CD1c-positive myeloid dendritic cell (primary cell): ENCODE results near the gene NUP160.
A peak's percentile ranks its signal among the peaks of the same experiment; 100 is the strongest.
"Not testable (repeated sequence)": the region's sequence is repeated elsewhere in the genome, so short reads cannot be mapped to it uniquely, and the experiment has no call there.

Experiments
- DNase-seq: peaks from one replicate; pipeline ENCODE4 v3.0.0-alpha.2; 2016; ENCODE audit errors: extremely low spot score

Gene NUP160

DNA sequence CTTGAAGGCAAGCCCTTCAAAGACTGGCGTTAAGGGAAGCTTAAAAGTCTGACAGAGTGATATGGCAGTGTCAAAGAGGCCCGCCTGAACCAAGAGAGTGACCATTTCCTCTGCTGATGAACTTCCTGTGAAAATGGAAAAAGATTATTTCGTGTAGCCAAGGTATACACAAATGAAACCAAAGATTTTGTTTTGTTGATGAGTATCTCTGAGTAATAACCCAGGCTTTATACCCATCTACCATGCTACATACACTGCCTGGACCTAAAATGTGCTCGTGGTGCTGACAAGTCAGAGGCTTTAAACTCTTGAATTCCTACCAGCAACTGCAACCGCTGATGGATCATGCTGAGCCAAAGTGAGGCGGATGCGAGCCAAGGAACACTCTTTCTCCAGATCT lies 60.0 kb downstream of the NUP160 start:
- no peak for DNase-seq

DNA sequence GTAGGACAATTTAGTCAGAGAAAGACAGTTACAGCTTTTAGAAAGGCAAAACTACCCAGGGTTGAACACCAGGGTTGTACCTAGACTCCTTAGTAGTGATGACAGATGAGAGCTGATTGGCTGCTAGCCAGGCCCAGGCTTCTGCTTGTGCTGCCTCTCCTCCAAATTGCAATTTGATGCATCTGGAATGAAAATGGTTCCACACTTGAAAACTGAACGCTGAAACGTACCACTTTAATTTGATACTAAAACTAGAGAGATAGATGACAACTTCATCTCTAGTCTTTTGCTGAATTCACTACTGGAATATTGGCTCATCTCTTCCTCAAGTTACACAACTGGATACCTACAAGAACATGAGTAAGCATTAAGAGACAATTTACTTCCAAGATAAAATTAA lies 61.8 kb downstream of the NUP160 start:
- no peak for DNase-seq

DNA sequence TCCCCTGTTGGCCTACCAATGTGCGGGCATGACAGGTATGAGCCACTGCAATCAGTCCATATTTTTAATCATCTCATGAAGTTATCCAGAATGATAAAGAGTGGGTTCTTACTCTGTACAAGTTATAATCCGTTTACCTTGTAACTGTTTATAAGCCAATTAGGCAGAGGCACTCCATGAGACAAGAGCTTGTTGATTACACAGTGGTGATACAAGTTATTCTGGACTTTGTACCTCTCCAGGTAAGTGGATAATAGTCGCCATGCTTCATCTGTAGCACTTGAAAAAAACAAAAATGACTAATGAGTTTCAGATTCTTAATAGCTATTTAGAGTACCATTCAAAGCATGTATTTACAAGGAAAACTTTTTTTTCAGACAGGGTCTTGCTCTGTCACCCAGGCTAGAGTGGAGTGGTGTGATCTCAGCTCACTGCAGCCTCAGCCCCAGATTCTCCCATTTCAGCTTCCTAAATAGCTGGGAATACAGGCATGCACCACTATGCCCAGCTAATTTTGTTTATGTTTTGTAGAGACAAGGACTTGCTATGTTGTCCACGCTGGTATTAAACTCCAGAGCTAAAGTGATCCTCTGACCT lies 63.3 kb downstream of the NUP160 start:
- no peak for DNase-seq

DNA sequence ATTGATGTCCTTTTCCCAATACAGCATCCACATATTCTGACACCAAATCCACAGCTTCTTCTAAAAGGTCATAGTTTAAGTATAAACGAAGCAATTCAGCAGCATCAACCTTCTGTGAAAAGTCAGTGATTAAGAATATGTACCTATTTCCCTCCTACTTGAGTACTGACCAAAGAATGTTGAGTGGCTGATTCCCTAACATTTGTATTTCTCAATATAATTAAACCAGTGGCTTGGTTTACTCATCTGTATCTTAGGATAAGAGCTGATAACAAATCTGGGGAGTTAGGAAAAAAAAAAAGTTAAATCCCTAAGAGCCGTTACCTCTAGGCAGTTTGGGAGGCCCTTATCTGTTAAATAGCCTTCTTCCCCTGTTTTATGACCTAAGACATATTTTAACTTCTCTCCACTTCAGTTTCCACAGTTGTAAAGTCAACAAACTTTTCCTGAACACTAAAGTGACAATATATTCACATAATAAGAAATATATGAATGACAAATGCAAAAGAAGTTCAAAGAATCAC lies 65.0 kb downstream of the NUP160 start:
- DNase-seq: no peak

DNA sequence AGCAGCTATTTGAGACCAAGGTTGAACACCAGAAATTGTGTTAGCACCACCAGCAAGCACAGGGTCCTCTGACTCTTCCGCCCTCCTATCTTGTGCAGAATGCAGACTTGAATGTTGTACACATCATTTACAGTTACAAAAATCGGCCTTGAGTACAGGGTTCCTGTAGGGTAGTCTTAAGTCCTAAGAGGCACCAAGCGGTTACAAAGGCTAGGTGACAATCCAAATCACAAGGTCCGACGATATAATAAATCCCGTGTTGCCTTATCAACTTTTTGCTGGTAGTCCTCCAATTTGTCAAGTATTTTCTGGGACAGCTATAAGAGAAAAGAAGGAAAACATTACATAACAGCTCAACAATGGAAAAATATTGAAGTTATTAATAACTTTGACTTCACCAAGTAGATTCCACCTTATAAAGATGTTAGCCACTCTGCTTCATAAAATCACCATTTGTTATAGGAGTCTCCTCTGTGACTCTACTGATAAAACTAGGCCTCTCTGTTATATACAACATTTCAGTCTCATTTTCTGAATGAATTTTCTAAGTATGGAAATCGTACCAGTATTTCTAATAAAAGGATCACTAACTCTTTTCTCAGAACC lies 69.2 kb downstream of the NUP160 start:
- DNase-seq: no peak

DNA sequence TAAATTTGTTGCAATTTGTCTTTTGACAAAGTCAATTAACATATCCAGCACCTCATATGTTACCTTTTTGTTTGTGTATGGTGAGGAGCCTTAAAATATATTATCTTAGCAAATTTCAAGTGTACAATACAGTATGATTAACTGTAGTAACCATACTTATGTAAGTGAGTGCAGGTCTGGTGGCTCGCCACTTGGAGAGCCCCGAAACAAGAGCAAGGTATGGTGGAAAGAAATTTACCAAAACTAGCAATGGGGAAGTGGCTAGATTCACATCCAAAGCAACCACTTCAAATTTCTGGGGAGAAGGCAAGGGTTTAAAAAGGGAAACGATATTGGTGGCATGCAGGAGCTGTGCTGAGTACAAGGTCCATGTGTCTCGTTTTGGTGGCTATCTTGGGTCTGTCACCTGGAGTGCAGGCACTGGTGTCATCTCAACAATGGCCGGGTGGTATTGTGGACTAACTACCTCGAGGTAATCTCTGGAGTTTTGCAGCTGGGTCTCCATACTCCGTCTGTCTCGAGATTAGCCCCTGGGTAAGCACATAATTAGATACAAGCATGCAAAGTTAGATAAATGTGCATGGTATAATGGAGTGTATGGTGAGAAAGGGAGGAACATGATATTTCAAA lies 72.8 kb downstream of the NUP160 start:
- DNase-seq: no peak

DNA sequence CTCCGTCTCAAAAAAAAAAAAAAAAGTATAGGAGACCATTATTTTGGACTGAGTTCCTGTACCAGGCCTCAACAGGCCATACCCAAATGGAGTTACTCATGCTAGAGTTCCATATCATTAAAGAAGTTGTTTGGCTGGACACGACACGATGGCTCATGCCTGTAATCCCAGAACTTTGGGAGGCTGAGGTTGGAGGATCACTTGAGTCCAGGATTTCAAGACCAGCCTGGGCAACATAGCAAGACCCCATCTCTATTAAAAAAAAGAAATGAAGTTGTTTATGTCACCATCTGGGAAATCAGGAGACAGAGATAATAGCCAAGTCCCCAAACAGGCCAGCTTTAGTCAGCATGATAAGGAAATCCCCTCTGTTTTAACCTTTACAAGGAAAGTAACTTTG lies 74.3 kb downstream of the NUP160 start:
- DNase-seq: no peak

DNA sequence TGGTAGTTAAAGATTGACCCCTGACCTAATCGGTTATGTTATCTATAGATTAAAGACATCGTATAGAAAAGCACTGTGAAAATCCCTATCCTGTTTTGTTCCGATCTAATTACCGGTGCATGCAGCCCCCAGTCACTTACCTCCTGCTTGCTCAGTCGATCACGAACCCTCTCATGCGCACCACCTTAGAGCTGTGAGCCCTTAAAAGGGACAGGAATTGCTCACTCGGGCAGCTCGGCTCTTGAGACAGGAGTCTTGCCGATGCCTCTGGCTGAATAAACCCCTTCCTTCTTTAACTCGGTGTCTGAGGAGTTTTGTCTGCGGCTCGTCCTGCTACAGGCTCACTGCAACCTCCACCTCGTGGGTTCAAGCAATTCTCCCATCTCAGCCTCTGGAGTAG lies 78.6 kb downstream of the NUP160 start:
- DNase-seq: not testable (repeated sequence)

DNA sequence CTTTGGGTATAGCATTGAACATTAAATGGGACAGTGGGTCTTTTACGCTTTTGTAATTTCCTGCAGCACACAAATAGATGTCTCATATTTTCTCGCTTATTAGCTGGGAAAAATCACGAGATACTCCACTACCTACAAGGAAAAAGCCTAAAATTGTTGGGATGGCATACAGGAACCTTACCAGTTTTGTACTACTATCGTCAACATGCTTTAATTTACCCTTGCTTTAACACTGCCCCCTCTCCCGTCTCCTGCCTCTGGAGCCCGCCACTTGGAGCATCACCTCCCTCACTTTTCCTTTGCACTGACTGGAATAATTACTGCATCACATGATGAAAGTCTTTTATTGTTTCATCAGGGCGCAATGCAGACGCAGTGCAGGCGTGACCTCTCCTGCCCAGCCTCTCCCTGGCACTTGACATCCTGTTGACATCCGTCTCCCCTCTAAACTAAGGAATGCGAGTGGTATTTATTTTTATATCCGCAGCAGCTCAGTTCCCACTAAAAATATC lies 80.0 kb downstream of the NUP160 start:
- DNase-seq: peak; percentile 41

DNA sequence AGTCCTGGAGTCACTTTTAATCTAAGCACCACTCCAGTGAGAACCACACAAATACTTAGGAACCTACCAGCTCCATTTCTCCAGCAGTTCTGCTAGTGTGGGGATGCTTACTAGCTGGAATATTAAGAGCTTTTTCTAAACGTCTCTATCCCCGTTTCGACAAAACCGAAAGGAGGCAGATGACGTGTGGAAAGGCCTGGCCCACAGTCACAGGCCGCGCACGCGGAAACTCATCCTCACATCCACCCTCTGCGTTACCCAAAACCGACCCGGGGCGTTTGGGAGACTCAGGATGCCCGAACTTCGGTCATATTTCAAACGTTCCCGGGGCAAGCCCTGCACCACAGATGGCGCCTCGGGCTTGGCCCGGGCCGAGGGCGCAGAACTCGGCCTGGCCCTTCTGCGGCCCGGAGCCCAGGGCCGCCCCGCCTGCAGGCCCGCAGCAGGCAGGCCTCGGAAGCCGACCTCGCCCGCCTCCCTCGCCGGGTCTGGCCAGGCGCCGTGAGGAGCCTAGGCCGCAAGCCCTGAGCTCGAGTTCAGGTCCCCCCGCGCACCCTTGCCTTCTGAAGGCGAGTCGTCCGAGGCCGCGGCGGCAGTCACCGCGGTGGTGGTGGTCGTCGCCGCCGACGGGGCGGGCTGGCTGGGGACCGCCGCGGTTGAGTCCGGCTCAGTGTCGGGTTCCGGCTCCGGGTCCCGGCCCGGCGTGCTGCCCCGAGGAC lies 81.5 kb downstream of the NUP160 start:
- peak; percentile 79 for DNase-seq

DNA sequence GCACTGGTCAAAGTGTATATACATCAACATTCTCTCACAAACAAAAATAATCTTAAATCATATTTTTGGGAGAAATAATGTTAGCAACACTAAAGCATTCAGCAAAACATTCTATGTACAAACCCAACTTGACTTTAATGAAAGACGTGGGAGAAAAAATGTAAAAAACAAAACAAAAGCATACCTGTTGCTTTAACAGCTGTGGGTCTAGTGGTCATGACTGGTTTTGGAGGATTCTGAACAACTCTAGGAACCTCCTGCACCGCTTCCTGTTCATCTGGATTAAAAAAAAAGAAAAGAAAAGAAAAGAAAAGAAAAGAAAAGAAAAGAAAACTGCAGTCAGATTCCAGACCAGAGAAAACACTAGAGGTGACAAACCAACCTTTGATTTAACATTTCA lies 83.1 kb downstream of the NUP160 start:
- no peak for DNase-seq

DNA sequence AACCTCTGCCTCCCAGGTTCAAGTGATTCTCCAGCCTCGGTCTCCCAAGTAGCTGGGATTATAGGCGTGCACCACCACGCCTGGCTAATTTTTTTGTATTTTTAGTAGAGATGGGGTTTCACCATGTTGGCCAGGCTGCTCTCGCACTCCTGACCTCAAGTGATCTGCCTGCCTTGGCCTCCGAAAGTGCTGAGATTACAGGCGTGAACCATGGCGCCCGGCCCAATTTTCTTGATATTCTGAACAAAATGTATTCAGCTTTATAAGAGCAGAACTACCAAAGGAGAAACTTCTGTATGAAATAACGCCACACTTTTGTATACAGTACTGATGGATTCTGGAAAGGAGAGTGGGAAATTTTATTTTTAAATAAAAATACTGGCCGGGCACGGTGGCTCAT lies 88.9 kb downstream of the NUP160 start:
- DNase-seq: not testable (repeated sequence)

DNA sequence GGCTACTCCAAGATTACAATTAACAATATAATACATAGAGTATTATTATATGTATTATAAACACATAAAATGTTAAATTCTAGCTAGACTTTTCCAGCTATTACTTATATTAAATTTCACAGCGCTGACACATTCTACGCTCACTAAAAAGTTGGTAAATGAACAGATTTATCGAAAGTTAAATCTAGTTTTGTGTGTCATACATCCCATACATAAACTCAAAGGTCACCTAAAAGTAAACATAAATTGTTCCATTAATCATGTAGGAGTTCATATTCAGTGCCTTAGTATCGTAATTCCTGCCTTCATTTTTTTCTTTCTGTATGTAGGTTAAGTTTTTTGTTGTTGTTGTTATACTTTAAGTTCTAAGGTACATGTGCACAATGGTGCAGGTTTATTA lies 91.9 kb downstream of the NUP160 start:
- DNase-seq: no peak

DNA sequence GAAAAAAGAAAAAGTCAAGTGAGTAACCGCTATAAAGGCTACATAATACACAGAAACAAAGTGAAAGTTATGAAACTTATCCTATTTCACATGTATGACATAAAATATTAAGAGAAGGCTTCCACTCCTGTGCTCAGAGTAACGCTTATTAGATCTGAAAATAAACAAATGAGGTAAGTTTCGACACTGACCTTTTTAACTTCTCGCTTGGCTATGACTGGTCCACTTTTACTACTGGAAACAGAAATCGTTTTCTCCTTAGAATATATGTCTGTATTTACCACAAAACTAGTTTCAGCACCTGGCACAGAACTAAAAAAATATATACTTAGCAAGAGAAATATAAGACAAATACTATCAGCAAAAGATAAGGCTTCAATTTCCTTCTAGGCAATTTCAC lies 97.4 kb downstream of the NUP160 start:
- DNase-seq: no peak

DNA sequence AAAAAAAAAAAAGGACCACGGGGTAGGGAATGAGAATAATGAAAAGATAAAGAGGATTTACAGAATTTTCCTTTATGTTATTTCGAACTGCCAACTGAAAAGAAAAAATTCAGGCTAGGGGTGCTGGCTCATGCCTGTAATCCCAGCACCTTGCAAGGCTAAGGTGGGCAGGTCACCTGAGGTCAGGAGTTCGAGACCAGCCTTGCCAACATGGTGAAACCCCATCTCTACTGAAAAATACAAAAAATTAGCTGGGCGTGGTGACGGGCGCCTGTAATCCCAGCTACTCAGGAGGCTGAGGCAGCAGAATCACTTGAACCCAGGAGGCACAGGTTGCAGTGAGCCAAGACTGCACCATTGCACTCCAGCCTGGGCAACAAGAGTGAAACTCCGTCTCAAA lies 105.7 kb downstream of the NUP160 start:
- DNase-seq: not testable (repeated sequence)

DNA sequence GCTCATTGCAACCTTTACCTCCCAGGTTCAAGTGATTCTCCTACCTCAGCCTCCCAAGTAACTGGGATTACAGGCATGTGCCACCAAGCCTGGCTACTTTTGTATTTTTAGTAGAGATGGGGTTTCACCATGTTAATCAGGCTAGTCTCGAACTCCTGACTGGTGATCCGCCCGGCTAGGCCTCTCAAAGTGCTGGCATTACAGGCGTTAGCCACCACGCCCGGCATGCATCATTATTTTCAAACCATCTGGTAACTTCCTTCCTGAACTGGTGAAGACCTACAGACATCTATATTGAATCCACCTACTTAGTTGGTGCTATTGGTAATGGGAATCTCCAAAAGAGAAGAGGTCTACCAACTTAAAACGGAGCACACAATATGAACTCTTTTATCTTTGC lies 110.3 kb downstream of the NUP160 start:
- not testable (repeated sequence) for DNase-seq

DNA sequence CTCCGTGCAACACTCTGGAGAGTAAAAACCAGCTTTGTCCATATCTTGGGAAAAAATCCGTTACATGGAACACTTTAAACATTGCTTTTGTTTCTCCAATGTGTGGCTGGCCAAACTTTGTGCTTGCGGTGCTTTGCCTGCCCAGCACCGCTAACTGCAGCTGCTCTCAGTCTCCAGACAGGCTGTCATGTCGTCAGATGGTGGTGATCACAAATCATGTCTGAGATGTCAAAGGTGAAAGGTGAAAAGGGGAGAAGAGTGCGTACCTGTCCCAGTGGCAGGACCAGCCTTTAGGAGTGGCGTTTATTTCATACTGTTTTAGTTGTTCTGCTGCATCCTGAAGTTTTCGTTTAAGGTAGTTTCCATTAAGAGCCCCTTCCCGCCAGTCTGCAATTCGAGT lies 115.9 kb downstream of the NUP160 start:
- no peak for DNase-seq

DNA sequence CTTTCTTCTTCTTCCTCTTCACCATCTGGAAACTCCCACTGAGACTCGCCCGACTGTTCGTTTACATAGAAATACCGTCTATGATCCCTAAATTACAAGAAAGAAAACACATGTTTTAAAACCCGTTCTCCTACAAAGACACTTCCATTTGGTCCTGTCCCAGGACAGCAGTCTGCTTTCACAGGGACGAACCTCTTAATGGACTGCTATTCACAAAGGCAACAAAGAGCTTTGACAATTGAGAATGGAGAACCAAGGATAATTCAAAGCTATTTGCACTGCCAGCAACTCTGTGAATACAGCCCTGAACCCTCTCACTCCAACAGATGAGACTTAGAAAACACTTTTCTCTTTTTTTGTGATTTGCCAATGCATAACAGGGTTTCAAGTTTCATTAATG lies 116.7 kb downstream of the NUP160 start:
- no peak for DNase-seq
